Measurements from ENCODE around the gene BDP1.
"Not testable (repeated sequence)": the region's sequence is repeated elsewhere in the genome, so short reads cannot be mapped to it uniquely, and the experiment has no call there.

BDP1 gene

GRCh38 chr5:71573591-71573990 lies 118.1 kb downstream of the BDP1 start:
- no peak overlapping the region for H3K4me3 ChIP-seq (ENCODE audit: low read depth, low read length, poor library complexity, severe bottlenecking)
- no peaks in the 10 kb centered on the region for H3K9me3 ChIP-seq (ENCODE audit: low read length)
- H3F3A ChIP-seq (ENCODE audit: insufficient read depth, low read length) = no peaks in the 10 kb centered on the region
- H2AFZ ChIP-seq (ENCODE audit: low read length) = no peak overlapping the region
- TF ChIP-seq CTCF (IDR thresholded peaks at IDR 0.05; ENCODE audit: low read length) = no peak
- TF ChIP-seq EZH2 (IDR thresholded peaks at IDR 0.05; ENCODE audit: borderline replicate concordance, low read length) = no peak
- H4K20me1 ChIP-seq (ENCODE audit: insufficient read depth, low read length) = no peaks in the 10 kb centered on the region
- no peak overlapping the region for H3K27ac ChIP-seq (ENCODE audit: low read depth, low read length, poor library complexity, severe bottlenecking)
- no peak overlapping the region for H3K9ac ChIP-seq (ENCODE audit: low read length)
- no peaks in the 10 kb centered on the region for H3K27me3 ChIP-seq (ENCODE audit: insufficient read depth, low read length)
- H3K36me3 ChIP-seq (ENCODE audit: insufficient read depth, low read length) = no peaks in the 10 kb centered on the region
- no peaks in the 10 kb centered on the region for H3K79me2 ChIP-seq (ENCODE audit: insufficient read depth, low read length)
- H3K4me2 ChIP-seq (ENCODE audit: low read length) = no peak overlapping the region
- H3K4me1 ChIP-seq (ENCODE audit: insufficient read depth, low read length, severe bottlenecking) = no peaks in the 10 kb centered on the region
- H3K9me2 ChIP-seq (ENCODE audit: low read depth, low read length) = no peaks in the 10 kb centered on the region

GRCh38 chr5:71575588-71575987 lies 120.1 kb downstream of the BDP1 start:
- not testable (repeated sequence) for H3K36me3 ChIP-seq (ENCODE audit: insufficient read depth, low read length); H3K4me1 ChIP-seq (ENCODE audit: insufficient read depth, low read length, severe bottlenecking)

GRCh38 chr5:71576241-71576640 lies 120.8 kb downstream of the BDP1 start:
- H3K4me2 ChIP-seq (ENCODE audit: low read length) = no peak overlapping the region
- H3K79me2 ChIP-seq (ENCODE audit: insufficient read depth, low read length) = no peaks in the 10 kb centered on the region
- no peaks in the 10 kb centered on the region for H3K27me3 ChIP-seq (ENCODE audit: insufficient read depth, low read length)
- no peak overlapping the region for H3K4me3 ChIP-seq (ENCODE audit: low read depth, low read length, poor library complexity, severe bottlenecking)
- H3K9me3 ChIP-seq (ENCODE audit: low read length) = no peaks in the 10 kb centered on the region
- H3K9me2 ChIP-seq (ENCODE audit: low read depth, low read length) = no peaks in the 10 kb centered on the region
- no peak overlapping the region for H3K9ac ChIP-seq (ENCODE audit: low read length)
- no peaks in the 10 kb centered on the region for H3F3A ChIP-seq (ENCODE audit: insufficient read depth, low read length)
- no peak for TF ChIP-seq CTCF (IDR thresholded peaks at IDR 0.05; ENCODE audit: low read length)
- no peak for TF ChIP-seq EZH2 (IDR thresholded peaks at IDR 0.05; ENCODE audit: borderline replicate concordance, low read length)
- H3K36me3 ChIP-seq (ENCODE audit: insufficient read depth, low read length) = no peaks in the 10 kb centered on the region
- H4K20me1 ChIP-seq (ENCODE audit: insufficient read depth, low read length) = no peaks in the 10 kb centered on the region
- no peaks in the 10 kb centered on the region for H3K4me1 ChIP-seq (ENCODE audit: insufficient read depth, low read length, severe bottlenecking)
- H2AFZ ChIP-seq (ENCODE audit: low read length) = no peak overlapping the region
- no peak overlapping the region for H3K27ac ChIP-seq (ENCODE audit: low read depth, low read length, poor library complexity, severe bottlenecking)

More at GRCh38 chr5:71575588-71575987, 120.1 kb downstream of the BDP1 start:
- not testable (repeated sequence) for H3K27ac ChIP-seq (ENCODE audit: low read depth, low read length, poor library complexity, severe bottlenecking); H2AFZ ChIP-seq (ENCODE audit: low read length); H4K20me1 ChIP-seq (ENCODE audit: insufficient read depth, low read length); H3K9me2 ChIP-seq (ENCODE audit: low read depth, low read length); H3K4me3 ChIP-seq (ENCODE audit: low read depth, low read length, poor library complexity, severe bottlenecking); H3F3A ChIP-seq (ENCODE audit: insufficient read depth, low read length); H3K27me3 ChIP-seq (ENCODE audit: insufficient read depth, low read length); H3K9me3 ChIP-seq (ENCODE audit: low read length); H3K79me2 ChIP-seq (ENCODE audit: insufficient read depth, low read length); H3K4me2 ChIP-seq (ENCODE audit: low read length); H3K9ac ChIP-seq (ENCODE audit: low read length)

- not testable (repeated sequence) for H3K27me3 ChIP-seq (ENCODE audit: insufficient read depth, low read length); H3K9ac ChIP-seq (ENCODE audit: low read length); H3K9me2 ChIP-seq (ENCODE audit: low read depth, low read length); H3F3A ChIP-seq (ENCODE audit: insufficient read depth, low read length); H3K4me2 ChIP-seq (ENCODE audit: low read length); H2AFZ ChIP-seq (ENCODE audit: low read length); H3K4me1 ChIP-seq (ENCODE audit: insufficient read depth, low read length, severe bottlenecking); H3K36me3 ChIP-seq (ENCODE audit: insufficient read depth, low read length); H3K27ac ChIP-seq (ENCODE audit: low read depth, low read length, poor library complexity, severe bottlenecking); H4K20me1 ChIP-seq (ENCODE audit: insufficient read depth, low read length); H3K79me2 ChIP-seq (ENCODE audit: insufficient read depth, low read length); H3K4me3 ChIP-seq (ENCODE audit: low read depth, low read length, poor library complexity, severe bottlenecking); H3K9me3 ChIP-seq (ENCODE audit: low read length)
These were observed 122.4 kb downstream of the BDP1 start for GRCh38 chr5:71577839-71578238.
